Fibroblast of peridontal ligament (primary cell): ENCODE measurements around the gene SH2D7.
"Not testable (repeated sequence)": the region's sequence is repeated elsewhere in the genome, so short reads cannot be mapped to it uniquely, and the experiment has no call there.

Experiments
- DNase-seq: peaks from one replicate; pipeline ENCODE4 v3.0.0-alpha.2; 2010; ENCODE audit errors: extremely low read depth

The SH2D7 gene

GRCh38 chr15:78139578-78139977 lies 47.2 kb downstream of the SH2D7 start:
- no peak for DNase-seq

- DNase-seq, result no peak
These were observed 47.9 kb downstream of the SH2D7 start for GRCh38 chr15:78140292-78140691.

GRCh38 chr15:78142332-78142731 lies 50.0 kb downstream of the SH2D7 start:
- DNase-seq, result no peak

GRCh38 chr15:78146425-78147154 lies 54.2 kb downstream of the SH2D7 start:
- DNase-seq, result no peak

- DNase-seq, result no peak
These were observed 55.2 kb downstream of the SH2D7 start for GRCh38 chr15:78147566-78147965.

- peak; percentile 25 for DNase-seq
These were observed 56.2 kb downstream of the SH2D7 start for GRCh38 chr15:78148392-78149067.

GRCh38 chr15:78149068-78149804 lies 56.9 kb downstream of the SH2D7 start, which contains the start of gene IDH3A:
IDH3A (plus strand) TSS chr15:78149362; CDS start chr15:78149404, 42 bp downstream.
- DNase-seq, result peak; percentile 91

- no peak for DNase-seq
These were observed 57.7 kb downstream of the SH2D7 start for GRCh38 chr15:78149805-78150751.

- not testable (repeated sequence) for DNase-seq
These were observed 58.7 kb downstream of the SH2D7 start for GRCh38 chr15:78151075-78151474.
